ENCODE measurements around the gene CYREN.

CYREN gene

GRCh38 chr7:135167365-135167917, 3.1 kb downstream of the CYREN start:
- H3K9ac ChIP-seq: no peak overlapping the region
- H4K20me1 ChIP-seq (ENCODE audit: insufficient read depth): no peaks in the 10 kb centered on the region
- no peak overlapping the region for H3K4me3 ChIP-seq (IDR thresholded peaks at IDR 0.05; ENCODE audit: insufficient read depth, low read depth, low read length)
- H3K79me2 ChIP-seq (ENCODE audit: insufficient read depth, low read depth): peaks cover 30% of the 10 kb centered on the region
- peaks cover 7% of the 10 kb centered on the region; the same call in 1 of the 2 replicates for H3K36me3 ChIP-seq (ENCODE audit: insufficient read depth)
- no peak overlapping the region for H2AFZ ChIP-seq (ENCODE audit: low read depth)
- H3K27me3 ChIP-seq (ENCODE audit: insufficient read depth, low read depth): no peaks in the 10 kb centered on the region
- no peak overlapping the region for H3K27ac ChIP-seq
- TF ChIP-seq CTCF (conservative IDR thresholded peaks at IDR 0.05; ENCODE audit: low read depth, low read length): no peak
- H3K4me1 ChIP-seq (ENCODE audit: low read depth, poor library complexity, severe bottlenecking): peaks cover 38% of the 10 kb centered on the region
- H3K4me2 ChIP-seq: no peak overlapping the region

DNA sequence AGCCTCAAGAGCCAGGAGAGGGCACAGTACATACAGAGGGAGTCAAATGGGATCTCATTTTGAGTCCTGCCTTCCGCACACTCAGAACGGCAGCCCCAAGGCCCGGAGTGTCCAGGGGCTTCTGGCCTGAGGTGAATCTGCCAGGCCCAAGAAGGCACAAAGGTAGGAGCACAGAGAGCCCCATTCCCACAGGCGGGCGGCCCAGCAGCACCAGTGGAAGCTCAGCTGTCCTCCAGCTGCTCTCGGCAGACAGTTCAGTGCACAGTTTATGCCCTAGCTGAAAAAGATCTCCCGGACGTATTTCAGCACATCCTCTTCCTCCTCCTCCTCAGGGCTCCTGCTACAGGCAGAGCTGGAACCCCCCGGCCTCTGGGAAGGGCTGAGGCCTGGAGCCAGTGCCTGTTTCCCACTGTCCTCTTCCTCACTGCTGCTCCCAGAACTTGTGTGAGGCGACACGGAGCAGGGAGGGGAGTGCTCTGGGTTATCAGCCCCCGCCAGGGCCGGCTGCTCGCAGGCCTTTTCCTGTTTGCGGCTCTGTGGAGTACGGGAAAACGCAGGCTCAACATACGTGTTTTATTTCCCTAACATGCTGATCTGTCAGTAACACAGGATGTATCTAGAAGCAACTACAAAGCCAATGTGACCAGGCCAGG, 4.0 kb downstream of the CYREN start:
- H3K4me1 ChIP-seq (ENCODE audit: low read depth, poor library complexity, severe bottlenecking): peaks cover 41% of the 10 kb centered on the region
- H3K4me2 ChIP-seq: no peak overlapping the region
- H3K36me3 ChIP-seq (ENCODE audit: insufficient read depth): peaks cover 7% of the 10 kb centered on the region; the same call in 1 of the 2 replicates

GRCh38 chr7:135165862-135166261, 4.6 kb downstream of the CYREN start:
- Histone ChIP-seq H4K20me1 (ENCODE audit: insufficient read depth) (no peaks in the 10 kb centered on the region), H3K27ac (no peak overlapping the region), H3K27me3 (ENCODE audit: insufficient read depth, low read depth) (no peaks in the 10 kb centered on the region), H3K79me2 (ENCODE audit: insufficient read depth, low read depth) (peaks cover 30% of the 10 kb centered on the region), H3K4me2 (no peak overlapping the region), H3K4me3 (IDR thresholded peaks at IDR 0.05; ENCODE audit: insufficient read depth, low read depth, low read length) (no peak overlapping the region), H2AFZ (ENCODE audit: low read depth) (no peak overlapping the region), H3K36me3 (ENCODE audit: insufficient read depth) (peaks cover 7% of the 10 kb centered on the region; the same call in 1 of the 2 replicates), H3K4me1 (ENCODE audit: low read depth, poor library complexity, severe bottlenecking) (peaks cover 42% of the 10 kb centered on the region), H3K9ac (no peak overlapping the region)
- no peak for TF ChIP-seq CTCF (conservative IDR thresholded peaks at IDR 0.05; ENCODE audit: low read depth, low read length)

More for the DNA sequence above, 4.0 kb downstream of the CYREN start:
- H3K79me2 ChIP-seq (ENCODE audit: insufficient read depth, low read depth): peaks cover 30% of the 10 kb centered on the region
- no peaks in the 10 kb centered on the region for H4K20me1 ChIP-seq (ENCODE audit: insufficient read depth)
- H3K27ac ChIP-seq: no peak overlapping the region
- no peak overlapping the region for H3K4me3 ChIP-seq (IDR thresholded peaks at IDR 0.05; ENCODE audit: insufficient read depth, low read depth, low read length)
- TF ChIP-seq CTCF (conservative IDR thresholded peaks at IDR 0.05; ENCODE audit: low read depth, low read length): no peak
- no peak overlapping the region for H2AFZ ChIP-seq (ENCODE audit: low read depth)
- no peak overlapping the region for H3K9ac ChIP-seq
- no peaks in the 10 kb centered on the region for H3K27me3 ChIP-seq (ENCODE audit: insufficient read depth, low read depth)

- H3K4me3 ChIP-seq (IDR thresholded peaks at IDR 0.05; ENCODE audit: insufficient read depth, low read depth, low read length): no peak overlapping the region
- H4K20me1 ChIP-seq (ENCODE audit: insufficient read depth): no peaks in the 10 kb centered on the region
- no peak overlapping the region for H2AFZ ChIP-seq (ENCODE audit: low read depth)
- no peak overlapping the region for H3K4me2 ChIP-seq
- H3K9ac ChIP-seq: no peak overlapping the region
- H3K27me3 ChIP-seq (ENCODE audit: insufficient read depth, low read depth): no peaks in the 10 kb centered on the region
- H3K36me3 ChIP-seq (ENCODE audit: insufficient read depth): peaks cover 7% of the 10 kb centered on the region; the same call in 1 of the 2 replicates
- peaks cover 52% of the 10 kb centered on the region for H3K4me1 ChIP-seq (ENCODE audit: low read depth, poor library complexity, severe bottlenecking)
- TF ChIP-seq CTCF (conservative IDR thresholded peaks at IDR 0.05; ENCODE audit: low read depth, low read length): no peak
- peaks cover 27% of the 10 kb centered on the region for H3K79me2 ChIP-seq (ENCODE audit: insufficient read depth, low read depth)
- no peak overlapping the region; the same call in 1 of the 2 replicates for H3K27ac ChIP-seq
Measured at GRCh38 chr7:135164357-135165061, 6.0 kb downstream of the CYREN start.

Measured in KMS-11 (cell line).